ENCODE results near the gene CUEDC2. TPM values are rescaled to one million over a fixed set of nuclear protein-coding genes. Genes with fewer than 3 reads are reported as not detected.

CUEDC2 gene
- total RNA-seq, 2 donors from 2014 or later = 70.2 to 81.7 TPM

DNA sequence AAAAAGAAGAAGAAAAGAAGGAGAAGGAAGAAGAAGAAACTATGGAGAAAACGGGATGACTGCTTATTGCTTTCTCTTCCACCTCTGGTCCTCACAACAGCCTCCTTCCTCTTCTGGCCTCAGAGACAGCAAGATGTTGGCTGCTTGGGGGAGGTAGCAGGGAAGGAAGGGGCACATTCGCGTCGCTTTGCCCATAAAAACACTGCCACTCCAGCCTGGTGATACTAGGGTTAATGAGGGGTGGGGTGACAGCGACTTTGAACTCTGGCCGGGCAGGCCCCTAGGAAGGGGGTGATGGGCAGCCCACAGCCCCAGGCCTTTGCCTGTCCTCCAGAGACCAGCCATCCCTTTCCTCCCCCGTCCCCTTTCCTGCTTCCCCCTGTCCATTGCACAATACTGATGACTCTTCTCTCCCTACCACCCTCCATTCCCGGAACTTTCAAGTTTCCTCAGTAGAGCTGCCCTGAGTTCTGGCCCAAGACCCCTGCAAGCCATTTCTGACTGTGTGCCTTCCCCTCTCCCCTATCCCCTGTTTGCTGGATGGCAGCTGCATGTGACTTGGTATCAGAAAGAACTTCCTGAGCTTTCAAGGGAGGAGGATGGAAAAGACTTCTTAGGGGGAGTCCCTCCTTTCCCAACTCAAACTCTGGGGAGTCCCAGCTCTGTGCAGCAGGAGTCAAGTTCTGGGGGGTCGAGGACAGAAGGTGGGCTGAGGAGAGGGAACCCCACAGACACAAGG, 2.2 kb upstream of the CUEDC2 start:
- intact Hi-C loops (cut with DNase I) = no loop called here
- TF ChIP-seq, protein P1, sequence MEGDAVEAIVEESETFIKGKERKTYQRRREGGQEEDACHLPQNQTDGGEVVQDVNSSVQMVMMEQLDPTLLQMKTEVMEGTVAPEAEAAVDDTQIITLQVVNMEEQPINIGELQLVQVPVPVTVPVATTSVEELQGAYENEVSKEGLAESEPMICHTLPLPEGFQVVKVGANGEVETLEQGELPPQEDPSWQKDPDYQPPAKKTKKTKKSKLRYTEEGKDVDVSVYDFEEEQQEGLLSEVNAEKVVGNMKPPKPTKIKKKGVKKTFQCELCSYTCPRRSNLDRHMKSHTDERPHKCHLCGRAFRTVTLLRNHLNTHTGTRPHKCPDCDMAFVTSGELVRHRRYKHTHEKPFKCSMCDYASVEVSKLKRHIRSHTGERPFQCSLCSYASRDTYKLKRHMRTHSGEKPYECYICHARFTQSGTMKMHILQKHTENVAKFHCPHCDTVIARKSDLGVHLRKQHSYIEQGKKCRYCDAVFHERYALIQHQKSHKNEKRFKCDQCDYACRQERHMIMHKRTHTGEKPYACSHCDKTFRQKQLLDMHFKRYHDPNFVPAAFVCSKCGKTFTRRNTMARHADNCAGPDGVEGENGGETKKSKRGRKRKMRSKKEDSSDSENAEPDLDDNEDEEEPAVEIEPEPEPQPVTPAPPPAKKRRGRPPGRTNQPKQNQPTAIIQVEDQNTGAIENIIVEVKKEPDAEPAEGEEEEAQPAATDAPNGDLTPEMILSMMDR (IDR thresholded peaks at IDR 0.05) = no peak
- TF ChIP-seq POLR2AphosphoS5 (IDR thresholded peaks at IDR 0.05) (no peak), POLR2A (IDR thresholded peaks at IDR 0.05) (no peak)
- 40% methylated on average over 9 of the region's 9 CpGs for WGBS
- Histone ChIP-seq H3K4me1 (replicated peaks) (peaks cover 4% of the 10 kb centered on the region), H3K36me3 (no peaks in the 10 kb centered on the region), H3K4me3 (no peak overlapping the region), H3K27ac (no peak overlapping the region), H3K9me3 (no peaks in the 10 kb centered on the region), H3K27me3 (replicated peaks; ENCODE audit: insufficient read depth) (no peaks in the 10 kb centered on the region)
- no peak for DNase-seq (ENCODE audit: low spot score)

GRCh38 chr10:102433619-102434046, 1.3 kb upstream of the CUEDC2 start:
- H3K27ac ChIP-seq = no peak overlapping the region
- TF ChIP-seq POLR2AphosphoS5 (IDR thresholded peaks at IDR 0.05) (no peak), POLR2A (IDR thresholded peaks at IDR 0.05) (no peak)
- TF ChIP-seq, protein P1 (IDR thresholded peaks at IDR 0.05) = no peak

GRCh38 chr10:102431452-102432124, 786 bp downstream of the CUEDC2 start:
- WGBS = 18% methylated on average over 4 of the region's 4 CpGs
- TF ChIP-seq POLR2A (IDR thresholded peaks at IDR 0.05) (no peak), POLR2AphosphoS5 (IDR thresholded peaks at IDR 0.05) (no peak)
- TF ChIP-seq, protein P1 (IDR thresholded peaks at IDR 0.05) = no peak
- peaks cover 4% of the 10 kb centered on the region for H3K4me1 ChIP-seq (replicated peaks)
- intact Hi-C loops (cut with DNase I) = no loop called here
- H3K27ac ChIP-seq = peak overlapping the region; percentile 71 to 79
- H3K9me3 ChIP-seq = no peaks in the 10 kb centered on the region
- no peaks in the 10 kb centered on the region for H3K36me3 ChIP-seq
- no peaks in the 10 kb centered on the region for H3K27me3 ChIP-seq (replicated peaks; ENCODE audit: insufficient read depth)
- peak overlapping the region; percentile 75 to 89 for H3K4me3 ChIP-seq
- DNase-seq (ENCODE audit: low spot score) = no peak

More at GRCh38 chr10:102433619-102434046, 1.3 kb upstream of the CUEDC2 start:
- H3K27me3 ChIP-seq (replicated peaks; ENCODE audit: insufficient read depth) = no peaks in the 10 kb centered on the region
- intact Hi-C loops (cut with DNase I) = no loop called here
- no peak for DNase-seq (ENCODE audit: low spot score)
- 64% methylated on average over 5 of the region's 5 CpGs for WGBS
- peaks cover 4% of the 10 kb centered on the region for H3K4me1 ChIP-seq (replicated peaks)
- no peak overlapping the region for H3K4me3 ChIP-seq
- H3K36me3 ChIP-seq = no peaks in the 10 kb centered on the region
- H3K9me3 ChIP-seq = no peaks in the 10 kb centered on the region

GRCh38 chr10:102429468-102429867, 2.9 kb downstream of the CUEDC2 start:
- Histone ChIP-seq H3K4me1 (replicated peaks) (peaks cover 4% of the 10 kb centered on the region), H3K4me3 (no peak overlapping the region), H3K9me3 (no peaks in the 10 kb centered on the region), H3K27me3 (replicated peaks; ENCODE audit: insufficient read depth) (no peaks in the 10 kb centered on the region), H3K36me3 (no peaks in the 10 kb centered on the region), H3K27ac (no peak overlapping the region)
- intact Hi-C loops (cut with DNase I) = no loop called here
- WGBS = 90% methylated on average over 8 of the region's 8 CpGs
- TF ChIP-seq POLR2AphosphoS5 (IDR thresholded peaks at IDR 0.05) (no peak), POLR2A (IDR thresholded peaks at IDR 0.05) (no peak)
- TF ChIP-seq, protein P1 (IDR thresholded peaks at IDR 0.05) = no peak
- no peak for DNase-seq (ENCODE audit: low spot score)

Data from prostate gland (tissue), 2 donors.